HG03097 (cell line): ENCODE data around the gene HIVEP3.

Experiments
- ATAC-seq: cut with Tn5 transposase; IDR thresholded peaks from one replicate; pipeline ENCODE4 v1.9.1; 2021; ENCODE audit not compliant: unreplicated experiment, low FRiP score

HIVEP3 gene

DNA sequence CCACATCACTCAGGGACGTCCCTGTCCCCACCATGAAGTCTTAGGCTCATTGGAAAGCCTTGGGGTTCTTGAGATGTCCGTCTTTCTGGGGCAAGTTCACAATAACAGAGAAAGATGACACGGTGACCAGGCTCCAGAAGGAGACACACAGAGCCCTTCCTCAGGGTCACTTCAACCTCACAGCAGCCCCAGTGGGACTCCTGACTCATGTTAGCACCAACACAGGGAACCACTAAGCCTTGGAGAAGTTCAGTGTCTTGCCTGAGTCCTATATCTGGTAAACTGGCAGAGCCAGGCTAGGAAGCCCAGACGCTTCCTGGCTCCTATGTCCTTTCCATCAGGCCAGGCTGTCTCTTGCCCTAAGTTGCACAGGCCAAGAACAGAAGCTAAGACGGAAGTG lies 199.1 kb downstream of the HIVEP3 start:
- no peak for ATAC-seq

DNA sequence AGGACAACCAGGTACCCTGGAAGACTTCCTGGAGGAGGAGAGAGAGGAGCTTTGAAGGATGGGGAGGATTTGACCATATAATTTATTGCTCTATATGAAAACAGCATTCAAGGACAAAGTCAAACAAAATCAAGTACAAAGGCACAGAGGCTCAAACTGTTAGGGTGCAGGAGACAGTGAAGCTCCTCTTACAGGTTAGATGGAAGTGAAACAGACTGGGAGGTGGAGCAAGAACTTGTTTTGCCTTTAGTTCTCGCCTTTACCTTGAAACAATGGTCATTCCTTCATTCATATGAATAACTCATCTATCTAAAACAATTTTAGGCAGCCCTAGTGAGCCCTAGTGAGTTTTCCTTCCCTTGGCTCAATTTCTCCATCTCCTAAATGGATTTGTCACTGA lies 199.6 kb downstream of the HIVEP3 start:
- ATAC-seq = no peak

DNA sequence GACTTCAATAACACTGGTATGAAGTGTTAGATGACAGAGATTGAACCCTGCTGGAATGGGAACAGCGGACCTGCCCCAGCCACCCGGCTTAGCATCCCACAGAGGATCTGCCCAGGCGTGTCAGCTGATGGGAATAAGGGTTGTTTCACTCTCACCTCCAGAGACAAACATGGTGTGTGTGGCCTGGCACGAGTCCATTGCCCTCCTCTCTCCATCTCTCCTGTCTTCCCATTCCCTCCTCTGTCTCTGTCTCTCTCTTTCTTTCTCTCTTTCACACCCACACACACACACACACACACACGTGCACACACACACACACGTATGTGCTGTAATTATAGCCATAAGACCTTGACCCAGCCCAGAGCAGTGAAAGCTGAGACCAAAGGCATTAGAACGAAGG lies 200.2 kb downstream of the HIVEP3 start:
- no peak for ATAC-seq

DNA sequence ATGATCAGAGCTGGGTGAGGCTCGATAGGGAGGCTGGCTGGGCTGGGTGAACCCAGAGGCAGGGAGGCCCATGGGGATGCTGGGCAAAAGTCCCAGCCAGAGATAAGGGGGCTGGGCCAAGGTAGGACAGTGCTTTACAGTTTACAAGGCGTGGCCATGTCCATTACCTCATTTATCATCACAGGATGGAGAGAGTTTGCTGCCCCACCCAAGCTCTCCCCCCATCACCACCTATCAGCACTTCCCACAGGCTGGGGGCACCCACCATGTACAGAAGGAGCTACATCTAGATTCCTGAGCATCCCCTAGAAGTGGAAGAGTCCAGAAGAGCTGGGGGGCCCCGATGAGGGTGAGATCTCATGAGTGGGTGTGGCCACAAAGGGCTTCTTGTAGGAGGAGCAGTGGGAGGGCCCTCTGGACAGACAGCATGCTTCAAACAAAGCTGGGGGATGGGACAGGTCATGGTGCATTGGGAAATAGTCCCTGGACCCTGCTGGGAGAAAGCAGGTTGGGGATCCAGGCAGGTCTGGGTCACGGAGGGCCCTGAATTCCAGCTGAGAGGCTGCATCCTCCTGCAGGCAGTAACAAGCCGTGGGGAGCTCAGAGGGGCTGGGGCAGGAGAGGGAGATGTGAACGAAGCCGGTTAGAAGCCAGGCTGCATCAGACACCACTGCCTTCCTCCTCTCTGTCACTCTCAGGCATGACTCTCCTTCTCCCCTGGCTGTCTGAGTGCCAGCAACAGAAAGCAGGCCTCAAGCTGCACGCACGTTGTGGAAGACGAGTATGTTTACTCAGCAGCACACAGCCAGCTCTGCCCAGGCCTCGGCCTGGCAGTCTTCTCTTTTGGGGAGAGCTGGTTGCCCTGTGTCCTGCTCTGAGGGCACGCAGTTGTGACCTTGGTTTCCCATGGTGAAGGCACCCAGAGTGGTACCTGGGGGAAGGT lies 202.3 kb downstream of the HIVEP3 start:
- ATAC-seq = no peak

DNA sequence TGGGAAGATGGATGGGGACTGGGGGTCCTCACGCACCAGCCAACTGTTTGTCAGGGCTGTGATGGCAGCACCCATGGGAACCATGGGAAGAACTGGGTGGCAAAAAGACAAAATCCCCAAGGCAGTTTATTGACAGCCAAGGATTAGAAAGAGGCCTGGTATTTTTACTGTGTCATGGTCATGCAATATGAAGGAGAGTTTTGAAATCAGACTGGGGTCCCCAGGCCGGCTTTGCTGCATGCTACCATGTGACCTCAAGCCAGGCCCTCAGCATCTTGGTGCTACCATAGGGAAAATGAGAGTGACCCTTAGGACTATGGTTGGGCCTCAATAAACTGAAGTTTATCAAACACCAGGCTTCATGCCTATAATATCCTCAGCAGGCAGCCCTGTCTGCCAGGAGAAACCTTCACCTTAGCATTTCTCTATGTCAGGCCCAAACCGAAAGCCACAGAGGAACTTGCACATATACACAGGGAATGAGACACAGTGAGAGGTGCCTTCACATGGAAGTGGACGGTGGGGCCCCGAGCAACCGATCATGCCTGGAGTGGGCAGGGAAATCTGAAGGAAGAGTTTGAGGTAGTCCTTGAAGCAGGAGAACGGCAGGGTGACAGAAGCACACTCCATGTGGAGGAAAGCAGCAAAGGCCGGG lies 203.2 kb downstream of the HIVEP3 start:
- ATAC-seq = no peak

DNA sequence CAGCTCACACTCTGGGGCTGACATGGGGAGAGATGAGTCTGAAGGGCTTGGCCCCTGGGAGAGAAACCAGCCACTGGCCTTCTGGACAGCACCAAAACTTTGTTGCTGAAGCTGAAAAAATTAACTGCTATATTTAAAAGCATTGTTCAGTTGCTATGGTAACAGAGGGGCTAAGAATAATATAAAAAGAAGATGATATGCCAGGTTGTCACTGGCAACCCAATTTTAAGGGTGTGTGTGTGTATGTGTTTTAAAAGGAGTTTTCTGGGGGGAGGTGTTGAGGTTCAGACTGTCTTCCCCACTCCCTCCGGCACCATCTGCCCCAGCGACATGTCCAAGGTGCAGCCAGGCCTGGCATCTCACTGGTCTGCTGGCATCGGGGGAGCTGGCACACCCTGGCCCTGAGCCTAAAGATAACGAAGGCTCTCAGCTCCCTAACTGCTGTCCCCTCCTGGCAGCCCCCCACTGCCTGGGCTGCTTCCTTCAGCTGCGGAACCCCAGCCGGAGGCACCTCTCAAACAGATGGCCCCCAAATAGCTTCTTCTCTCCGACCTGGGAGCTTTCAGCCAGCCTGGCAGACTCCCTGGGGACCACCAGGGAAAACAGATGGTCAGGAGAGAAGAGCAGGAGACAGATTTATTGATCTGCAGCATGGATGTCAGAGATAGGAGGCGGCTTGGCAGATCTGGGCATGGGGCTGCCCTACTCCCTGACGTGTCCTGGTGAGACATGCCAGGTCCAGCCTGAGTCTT lies 203.9 kb downstream of the HIVEP3 start:
- no peak for ATAC-seq

DNA sequence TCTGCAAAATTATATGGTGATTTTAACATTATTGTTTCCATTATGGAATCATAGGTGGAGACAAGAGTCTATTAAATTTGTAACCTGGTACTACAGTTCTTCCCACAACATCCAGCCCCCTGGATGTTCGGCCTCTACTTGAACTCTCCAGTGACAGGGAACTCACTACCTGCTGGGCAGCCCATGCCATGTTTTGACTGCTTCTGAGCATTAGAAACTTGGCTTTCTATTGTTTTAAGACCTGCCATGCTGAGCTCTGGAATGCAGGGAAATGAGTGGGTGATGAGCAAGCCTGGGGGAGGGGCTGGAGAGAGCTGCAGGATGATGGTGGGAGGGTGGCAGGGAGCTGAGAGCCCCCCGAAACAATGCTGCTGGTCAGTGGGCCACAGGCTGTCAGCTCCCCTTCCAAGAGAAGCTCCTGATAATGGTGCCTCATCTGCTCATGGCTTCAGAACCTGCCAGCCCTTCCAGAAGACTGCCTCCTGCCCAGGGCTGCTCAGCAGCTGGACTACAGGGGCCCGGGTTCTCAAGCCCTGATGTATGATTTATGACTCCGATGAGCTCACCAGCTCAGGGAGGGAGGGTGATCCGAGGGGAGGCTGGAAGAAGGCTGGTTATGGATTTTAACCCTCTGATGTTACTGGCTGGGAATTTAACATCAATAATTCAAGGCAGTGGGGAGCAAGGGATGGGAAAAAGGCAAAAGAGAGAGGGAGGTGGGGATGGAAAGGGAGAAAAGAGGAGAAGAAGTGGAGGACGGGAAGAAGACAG lies 205.0 kb downstream of the HIVEP3 start:
- no peak for ATAC-seq

DNA sequence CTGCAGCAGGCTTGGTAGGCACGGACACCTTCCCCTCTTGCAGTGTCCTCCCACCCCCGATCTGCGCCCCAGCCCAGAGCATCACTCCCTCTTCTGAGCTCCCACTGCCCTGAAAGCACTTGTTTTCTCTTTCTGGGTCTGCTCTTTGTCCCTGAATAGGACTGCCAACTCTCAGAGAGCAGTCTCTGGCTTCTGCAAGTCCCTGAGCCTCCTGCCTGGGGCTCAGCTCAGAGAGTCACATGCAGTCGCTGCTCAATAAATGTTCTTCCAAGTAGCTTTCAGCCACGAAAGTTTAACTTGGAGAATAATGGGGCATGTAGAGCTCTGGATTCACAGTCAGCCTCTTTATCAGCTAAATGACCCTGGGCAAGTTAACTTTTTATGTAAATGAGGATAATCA lies 205.6 kb downstream of the HIVEP3 start:
- no peak for ATAC-seq

DNA sequence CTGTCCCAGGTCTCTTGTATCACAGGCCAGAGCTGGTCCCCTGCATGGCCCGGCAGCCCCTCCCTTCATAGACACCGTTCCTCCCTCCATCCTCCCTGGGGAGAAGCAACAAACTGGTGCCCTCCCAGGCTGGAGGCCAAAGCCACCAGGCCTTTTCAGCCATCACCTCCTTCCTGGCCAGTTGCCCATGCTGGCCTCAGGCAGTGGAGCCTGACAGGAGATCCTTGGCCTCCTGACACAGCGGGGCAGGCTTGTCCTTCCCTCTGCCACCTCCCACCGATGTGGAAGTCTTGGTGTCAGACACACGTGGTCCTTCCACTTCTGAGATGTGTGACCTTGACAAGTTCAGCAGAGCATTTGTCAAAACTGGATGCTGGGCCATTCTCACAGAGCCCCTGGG lies 206.0 kb downstream of the HIVEP3 start:
- ATAC-seq = no peak

DNA sequence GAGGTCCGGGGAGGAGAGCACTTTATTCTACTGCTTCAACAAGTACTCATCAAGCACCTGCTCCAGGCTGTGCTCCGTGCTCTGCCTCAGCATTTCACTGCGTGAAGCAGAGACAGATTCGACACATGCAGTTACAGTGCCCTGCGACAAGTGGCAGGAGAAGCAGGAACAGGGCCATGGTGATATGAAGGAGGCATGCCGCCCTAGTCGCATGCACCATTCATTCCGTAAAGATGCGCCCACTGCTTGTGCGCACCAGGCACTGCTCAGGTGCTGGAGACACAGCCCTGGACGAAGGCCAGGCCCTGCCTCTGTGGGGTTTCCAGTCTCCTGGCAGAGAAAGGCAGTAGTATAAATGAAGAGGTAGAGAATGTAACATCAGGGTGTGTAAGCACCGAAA lies 206.6 kb downstream of the HIVEP3 start:
- ATAC-seq = no peak

DNA sequence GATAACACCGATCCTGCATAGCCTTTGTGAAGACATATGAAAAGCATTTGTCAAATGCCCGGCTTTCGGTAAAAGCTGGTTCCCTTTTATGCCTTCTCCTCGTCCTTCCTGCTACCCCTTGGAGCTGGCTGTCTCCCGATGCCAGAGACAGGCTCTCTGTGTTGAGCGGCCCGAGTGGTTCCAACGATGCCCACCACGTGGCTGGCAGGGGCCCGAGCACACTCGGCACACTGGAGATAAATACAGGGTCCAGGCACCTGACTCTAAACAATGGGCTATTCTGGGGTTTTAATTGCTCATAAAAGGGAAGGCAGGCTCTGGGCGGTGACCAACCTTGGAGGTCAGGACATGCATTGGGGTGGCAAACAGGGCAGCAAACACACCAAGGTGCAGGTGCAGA lies 207.1 kb downstream of the HIVEP3 start:
- ATAC-seq = no peak

DNA sequence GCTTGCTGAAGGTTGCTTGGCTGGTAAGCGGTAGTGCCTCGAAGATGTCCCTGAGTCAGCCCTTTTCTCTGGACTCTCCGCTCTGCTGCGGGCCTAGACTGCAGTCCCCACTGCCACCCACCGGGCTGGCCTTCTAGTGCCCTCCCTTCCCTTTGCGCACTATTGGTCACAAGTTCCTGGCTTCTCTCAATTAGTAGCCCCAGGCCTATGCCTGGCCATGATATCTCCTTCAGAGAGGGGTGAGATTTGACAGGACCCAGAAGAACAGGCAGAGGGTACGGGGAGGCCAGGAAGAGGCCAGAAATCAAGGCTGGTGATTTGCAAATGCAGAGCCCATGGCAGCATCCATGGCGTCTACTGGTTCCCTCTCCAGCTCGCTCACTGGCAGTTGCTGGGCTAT lies 207.7 kb downstream of the HIVEP3 start:
- ATAC-seq = no peak

DNA sequence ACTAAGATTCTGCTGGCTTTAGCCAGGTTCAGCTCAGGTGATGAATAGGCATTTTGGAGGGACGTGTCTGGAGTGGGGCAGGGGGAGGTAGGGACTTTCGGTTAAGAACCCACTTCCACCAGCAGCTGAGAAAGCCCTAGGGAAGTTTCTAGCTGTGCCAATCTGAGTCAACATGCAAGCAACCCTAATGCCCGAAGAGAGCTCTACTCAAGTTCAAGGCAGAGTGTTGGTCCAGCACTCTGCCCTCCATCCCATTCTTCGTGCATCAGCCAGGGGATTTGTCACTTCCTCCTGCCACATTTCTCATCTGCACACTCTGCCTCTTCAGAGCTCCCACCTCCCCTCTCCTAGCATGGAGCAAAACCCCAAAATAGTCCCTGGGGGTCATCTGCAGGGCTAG lies 208.8 kb downstream of the HIVEP3 start:
- ATAC-seq = no peak

DNA sequence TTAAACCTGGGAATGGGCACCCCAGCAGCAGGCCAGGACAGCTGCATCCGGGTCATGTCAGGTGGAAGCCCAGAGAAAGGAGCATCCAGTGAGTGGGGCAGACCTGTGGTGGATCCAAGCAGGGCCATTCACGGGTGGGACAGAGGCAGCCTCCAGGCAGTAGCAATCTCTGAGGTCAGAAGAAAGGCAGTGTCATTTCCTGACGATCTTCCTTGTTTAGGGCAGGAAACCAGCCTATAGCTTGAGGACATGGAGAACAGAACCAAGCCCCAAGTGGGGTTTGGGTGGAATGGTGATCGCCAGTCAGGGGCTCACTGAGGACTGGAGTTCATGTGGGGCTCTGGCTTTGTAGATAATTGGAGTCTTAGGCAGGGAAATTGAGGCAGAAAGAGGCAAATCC lies 209.4 kb downstream of the HIVEP3 start:
- no peak for ATAC-seq

DNA sequence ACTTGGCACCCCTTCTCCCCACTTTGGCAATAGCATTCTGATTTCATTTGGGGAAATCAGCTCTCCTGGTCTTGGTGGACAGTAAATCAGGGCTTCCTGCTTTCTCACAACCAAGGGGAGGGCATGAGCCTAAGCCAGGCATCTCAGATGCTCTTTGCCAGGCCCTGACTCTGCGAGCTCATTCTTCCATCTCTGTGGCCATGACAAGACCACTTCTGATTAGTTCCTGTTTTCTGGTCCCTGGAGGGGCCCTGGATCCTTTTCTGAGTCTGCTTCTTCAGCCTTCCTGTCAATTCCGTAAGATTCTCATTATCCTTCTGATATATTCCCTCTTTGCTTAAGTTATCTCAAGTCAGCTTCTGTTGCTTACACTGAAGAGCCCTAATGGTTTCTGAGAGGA lies 210.4 kb downstream of the HIVEP3 start:
- no peak for ATAC-seq

DNA sequence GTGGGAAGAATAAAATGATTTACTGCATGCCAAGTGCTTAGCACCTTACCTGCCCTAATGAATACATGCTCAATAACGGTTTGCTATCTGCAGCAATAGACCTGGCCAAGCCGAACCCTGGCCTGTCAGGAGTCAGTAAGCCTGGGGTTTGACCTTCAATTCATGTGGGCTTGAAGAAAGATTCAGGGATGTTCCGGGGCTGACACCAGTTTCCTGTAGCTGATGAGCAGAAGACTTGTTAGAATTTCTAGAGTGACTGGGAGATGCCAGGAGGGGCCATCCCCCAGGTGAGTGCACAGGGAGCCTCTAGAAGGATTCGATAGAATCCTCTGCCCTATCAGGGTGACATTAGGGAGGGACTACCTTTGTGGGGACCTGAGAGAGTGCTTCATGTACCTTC lies 210.9 kb downstream of the HIVEP3 start:
- no peak for ATAC-seq

DNA sequence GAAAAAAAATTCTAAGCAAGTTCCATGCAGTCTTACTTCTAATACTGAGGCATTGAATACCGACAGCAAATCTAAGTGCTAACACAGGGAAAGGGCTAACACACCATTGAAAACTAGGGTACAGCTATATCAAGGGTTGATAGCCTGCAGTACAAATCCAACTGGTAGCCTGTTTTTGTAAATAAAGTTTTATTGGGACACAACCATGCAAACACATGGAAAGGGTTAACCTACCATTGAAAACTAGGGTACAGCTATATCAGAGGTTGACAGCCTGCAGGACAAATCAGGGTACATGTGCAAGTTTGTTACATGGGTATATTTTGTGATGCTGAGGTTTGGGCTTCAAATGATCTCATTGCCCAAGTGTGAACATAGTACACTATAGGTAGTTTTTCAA lies 212.9 kb downstream of the HIVEP3 start:
- no peak for ATAC-seq

DNA sequence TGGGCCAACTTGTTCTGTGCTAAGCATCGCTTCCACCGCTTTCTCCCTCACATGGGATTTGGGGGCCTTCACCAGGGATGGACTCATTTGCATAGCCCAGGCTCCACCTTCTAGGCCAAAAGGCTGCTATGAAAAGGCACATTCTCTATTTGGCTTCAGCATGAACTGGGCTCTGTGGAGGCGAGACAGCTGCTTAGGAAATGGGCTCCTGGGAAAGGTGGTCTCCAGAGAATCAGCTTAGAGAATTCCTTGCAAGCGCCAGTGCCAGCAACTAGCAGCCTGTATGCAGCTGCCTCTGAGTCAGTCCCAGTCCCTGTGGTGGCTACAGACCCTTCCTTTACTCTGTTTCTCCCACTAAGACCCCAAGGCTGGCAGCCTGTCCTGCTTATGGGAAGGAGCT lies 214.5 kb downstream of the HIVEP3 start:
- no peak for ATAC-seq

DNA sequence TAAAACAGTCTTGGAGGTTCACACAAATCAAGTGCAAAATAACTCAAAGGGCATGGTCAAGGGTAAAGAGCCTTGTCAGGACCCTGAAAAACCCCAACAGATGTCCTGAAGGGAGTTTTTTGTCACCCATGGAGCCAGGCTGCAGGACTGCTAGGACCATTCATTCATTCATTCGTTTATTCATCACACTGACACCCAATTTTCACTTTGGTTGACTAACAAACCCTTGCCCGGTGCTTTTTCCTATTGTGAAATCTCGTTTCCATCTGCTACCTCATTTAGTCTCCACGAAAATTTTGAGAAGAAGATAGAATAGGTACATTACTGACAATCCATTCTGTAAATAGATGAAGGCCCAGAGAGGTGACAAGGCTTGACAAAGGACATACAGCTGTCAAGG lies 216.0 kb downstream of the HIVEP3 start:
- no peak for ATAC-seq

DNA sequence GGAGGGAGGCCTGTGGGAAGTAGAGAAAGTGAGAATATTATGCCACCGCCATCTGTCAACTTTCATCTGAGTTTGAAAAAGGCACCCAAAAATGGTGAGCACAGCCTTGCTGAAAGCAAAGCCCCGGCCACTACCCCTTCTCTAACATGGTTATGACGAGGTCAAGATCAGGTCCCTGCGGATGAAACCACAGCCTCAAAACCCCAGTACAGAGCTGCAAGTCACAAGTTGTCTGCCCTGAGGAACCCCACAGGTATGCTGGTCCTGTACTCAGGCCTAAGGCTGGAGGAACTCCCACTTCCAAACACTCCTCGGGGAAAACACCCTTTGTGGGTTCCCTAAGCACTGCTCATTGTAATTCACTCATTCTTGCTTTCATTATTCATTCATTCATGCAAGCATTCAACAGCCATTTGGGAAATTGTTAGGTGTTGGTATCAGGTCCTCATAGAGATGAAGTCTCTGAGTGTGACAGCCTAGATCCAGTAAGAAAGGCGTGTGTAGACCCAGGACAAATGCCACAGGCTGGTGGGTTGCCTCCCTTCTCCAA lies 217.7 kb downstream of the HIVEP3 start:
- no peak for ATAC-seq
